ENCODE measurements around the gene TADA2B.

Gene TADA2B

DNA sequence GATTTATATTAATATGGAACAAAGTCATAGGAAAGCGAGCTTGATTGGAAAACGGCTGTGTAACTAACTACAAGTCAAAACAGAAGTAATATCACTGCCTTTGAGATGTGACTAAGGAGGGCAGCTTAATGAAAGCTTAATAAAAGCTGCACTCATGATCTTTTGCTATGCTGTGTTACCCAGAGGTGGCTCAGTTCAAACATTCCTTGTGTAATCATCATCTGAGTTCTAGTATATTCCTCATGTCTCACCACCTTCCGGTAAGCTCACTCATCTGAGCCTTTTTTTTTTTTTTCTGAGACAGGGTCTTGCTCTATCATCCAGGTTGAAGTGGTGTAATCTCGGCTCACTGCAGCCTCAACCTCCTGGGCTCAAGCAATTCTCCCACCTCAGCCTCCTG, 19.6 kb downstream of the TADA2B start:
- Histone ChIP-seq H3K4me3 (no peak overlapping the region), H3K27ac (no peak overlapping the region)
- no peak for DNase-seq (ENCODE audit: low spot score)
- TF ChIP-seq, protein P1, sequence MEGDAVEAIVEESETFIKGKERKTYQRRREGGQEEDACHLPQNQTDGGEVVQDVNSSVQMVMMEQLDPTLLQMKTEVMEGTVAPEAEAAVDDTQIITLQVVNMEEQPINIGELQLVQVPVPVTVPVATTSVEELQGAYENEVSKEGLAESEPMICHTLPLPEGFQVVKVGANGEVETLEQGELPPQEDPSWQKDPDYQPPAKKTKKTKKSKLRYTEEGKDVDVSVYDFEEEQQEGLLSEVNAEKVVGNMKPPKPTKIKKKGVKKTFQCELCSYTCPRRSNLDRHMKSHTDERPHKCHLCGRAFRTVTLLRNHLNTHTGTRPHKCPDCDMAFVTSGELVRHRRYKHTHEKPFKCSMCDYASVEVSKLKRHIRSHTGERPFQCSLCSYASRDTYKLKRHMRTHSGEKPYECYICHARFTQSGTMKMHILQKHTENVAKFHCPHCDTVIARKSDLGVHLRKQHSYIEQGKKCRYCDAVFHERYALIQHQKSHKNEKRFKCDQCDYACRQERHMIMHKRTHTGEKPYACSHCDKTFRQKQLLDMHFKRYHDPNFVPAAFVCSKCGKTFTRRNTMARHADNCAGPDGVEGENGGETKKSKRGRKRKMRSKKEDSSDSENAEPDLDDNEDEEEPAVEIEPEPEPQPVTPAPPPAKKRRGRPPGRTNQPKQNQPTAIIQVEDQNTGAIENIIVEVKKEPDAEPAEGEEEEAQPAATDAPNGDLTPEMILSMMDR (IDR thresholded peaks at IDR 0.05) = no peak

DNA sequence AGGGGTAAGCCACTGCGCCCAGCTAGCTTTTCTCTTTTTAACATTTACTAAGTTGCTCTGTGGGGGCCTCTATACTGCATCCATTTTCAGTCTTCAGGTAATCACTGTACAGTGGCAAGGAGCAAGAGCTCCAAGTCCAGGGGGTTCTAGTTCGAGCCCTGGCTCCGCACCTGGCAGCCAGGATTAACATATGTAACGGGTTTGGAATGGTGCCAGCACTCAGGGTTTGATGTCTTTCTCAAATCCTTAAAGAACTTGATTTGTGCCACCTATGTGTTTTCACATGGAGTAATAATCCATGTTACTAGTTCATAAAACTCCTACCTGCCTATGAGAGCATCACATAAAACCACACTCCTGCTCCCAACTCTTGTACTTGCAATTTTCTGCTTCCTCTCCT, 20.2 kb downstream of the TADA2B start:
- H3K4me3 ChIP-seq = no peak overlapping the region
- DNase-seq (ENCODE audit: low spot score) = no peak
- H3K27ac ChIP-seq = no peak overlapping the region
- TF ChIP-seq, protein P1 (IDR thresholded peaks at IDR 0.05) = no peak

DNA sequence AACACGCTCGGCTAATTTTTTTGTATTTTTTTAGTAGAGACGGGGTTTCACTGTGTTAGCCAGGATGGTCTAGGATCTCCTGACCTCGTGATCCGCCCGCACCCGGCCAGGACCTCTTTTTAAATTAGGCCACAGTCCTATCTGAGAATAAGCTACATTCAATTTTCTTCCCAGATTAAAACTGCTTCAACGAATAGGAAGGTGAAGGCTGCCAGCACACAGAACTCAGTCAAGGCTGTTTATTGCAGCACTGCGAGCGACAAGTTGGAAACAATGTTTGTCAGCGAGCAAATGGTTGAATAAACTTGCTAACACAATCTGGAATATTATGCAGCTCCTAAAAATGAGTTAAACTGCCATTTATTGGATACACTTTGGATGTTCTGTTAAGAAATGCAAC, 22.8 kb downstream of the TADA2B start:
- Histone ChIP-seq H3K4me3 (no peak overlapping the region), H3K27ac (no peak overlapping the region)
- no peak for DNase-seq (ENCODE audit: low spot score)
- TF ChIP-seq, protein P1 (IDR thresholded peaks at IDR 0.05) = no peak

DNA sequence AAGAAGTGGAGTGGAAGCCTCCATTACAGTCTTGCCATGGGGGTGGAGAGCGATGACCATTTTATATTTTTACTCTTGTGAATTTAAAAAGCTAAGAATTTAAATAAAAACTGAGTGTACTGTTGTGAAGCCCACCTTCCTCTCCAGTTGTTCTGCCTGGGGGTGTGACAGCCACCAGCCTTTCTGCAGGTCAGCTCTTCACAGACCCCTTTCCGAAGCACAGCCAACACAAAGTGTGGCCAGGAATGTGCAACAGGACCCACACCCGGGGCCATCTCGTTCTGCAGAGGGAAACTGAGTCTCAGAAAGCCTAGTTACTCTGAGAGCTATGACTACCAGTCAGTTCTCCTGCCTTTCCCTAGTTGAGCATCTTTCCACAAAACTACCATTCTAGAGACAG, 23.3 kb downstream of the TADA2B start:
- DNase-seq (ENCODE audit: low spot score) = no peak
- TF ChIP-seq, protein P1 (IDR thresholded peaks at IDR 0.05) = no peak
- peak overlapping the region; percentile 84 for H3K4me3 ChIP-seq
- H3K27ac ChIP-seq = no peak overlapping the region

DNA sequence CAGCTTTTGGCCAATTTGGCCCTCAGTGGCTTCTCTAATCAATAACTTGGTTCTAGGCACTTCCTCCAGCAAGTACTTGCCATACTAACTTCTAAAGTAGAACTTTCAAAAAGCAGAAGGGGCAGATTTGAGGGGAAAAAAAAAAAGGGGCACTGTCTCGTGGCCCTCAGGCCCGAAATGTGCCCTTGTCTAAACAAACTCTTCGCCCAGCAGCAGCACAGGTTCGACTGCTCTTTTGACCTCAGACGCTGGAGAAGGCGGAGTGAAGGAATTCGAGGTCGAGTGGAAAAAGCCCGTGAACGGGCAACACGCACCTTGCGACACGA, 23.9 kb downstream of the TADA2B start:
- H3K4me3 ChIP-seq = peak overlapping the region; percentile 84
- no peak for DNase-seq (ENCODE audit: low spot score)
- H3K27ac ChIP-seq = peak overlapping the region; percentile 84 to 88
- TF ChIP-seq, protein P1 (IDR thresholded peaks at IDR 0.05) = no peak

DNA sequence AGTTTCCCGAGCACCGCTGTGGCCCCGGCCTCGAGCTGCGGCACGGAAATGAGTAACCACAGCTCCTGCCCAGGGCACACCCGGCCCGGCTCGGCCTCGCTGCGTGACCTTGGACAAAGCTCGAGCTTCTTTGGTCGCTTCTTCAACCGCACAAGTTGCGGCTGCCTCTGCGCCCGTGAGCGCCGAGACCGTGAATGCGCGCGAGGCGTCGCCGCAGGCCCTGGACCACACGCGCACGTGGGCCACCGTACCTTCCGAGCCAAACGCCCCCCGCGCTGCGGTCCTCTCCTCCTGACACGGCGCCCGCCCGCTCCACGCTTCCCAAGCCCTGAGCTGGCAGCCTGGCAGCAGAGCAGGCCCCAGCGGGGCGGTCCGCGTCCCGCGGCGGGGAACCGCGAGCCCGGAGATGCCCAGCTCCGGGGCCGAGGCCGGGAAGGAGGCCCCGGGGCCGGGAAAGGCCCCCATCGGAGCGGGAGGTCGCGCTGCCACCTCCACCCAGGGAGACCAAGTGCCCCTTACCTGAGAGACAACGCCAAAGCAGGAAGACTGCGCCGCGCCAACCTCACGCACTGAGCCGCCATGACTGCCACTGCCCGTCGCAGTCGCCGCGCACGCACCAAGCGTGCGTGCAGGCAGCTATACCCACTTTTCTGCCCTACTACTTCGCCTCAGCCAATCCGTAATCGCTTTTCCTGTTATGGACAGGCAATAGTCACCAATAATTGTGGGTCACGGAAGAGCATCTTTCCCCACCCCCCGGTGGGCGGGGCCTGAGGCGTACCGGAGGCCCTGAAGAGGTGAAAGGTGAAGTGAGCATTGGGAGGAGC, 24.5 kb downstream of the TADA2B start, which contains the start of gene GRPEL1:
GRPEL1 (minus strand) TSS at position 613 of the 827 bp plus-strand sequence; CDS start at position 581, 32 bp downstream.
- peak within 1 kb of the TSS; percentile 84 to 89 for H3K27ac ChIP-seq
- peak; percentile 100 for DNase-seq (ENCODE audit: low spot score)
- TF ChIP-seq, protein P1 (IDR thresholded peaks at IDR 0.05) = no peak
- H3K4me3 ChIP-seq = peak within 1 kb of the TSS; percentile 84

DNA sequence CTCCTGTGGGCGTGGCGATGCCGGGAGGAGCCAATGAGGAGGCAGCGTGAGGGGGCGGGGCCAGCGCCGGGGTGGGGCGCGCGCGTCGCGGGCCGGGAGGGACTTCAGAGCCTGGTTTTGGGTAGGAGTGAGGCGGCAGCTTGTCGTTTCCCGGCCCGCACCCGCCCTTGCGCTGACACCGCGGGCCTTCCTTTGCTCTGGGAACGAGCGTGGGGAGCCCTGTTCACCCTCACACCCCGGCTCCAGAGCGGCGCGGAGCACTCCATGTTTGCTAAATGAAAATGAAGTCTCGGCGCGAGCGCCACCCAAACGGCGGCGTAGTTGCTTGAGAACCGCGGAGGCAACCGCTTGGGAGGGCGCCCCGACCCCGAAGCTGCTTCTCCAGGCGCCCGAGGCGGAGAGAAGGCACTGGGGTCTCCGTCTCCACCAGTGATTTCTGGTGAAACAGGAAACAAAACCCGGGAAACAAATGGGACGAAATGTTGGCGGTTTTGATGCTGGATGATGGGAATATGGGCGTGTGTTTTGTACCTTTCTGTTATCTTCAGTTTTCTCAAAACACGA, 25.2 kb downstream of the TADA2B start:
- TF ChIP-seq, protein P1 (IDR thresholded peaks at IDR 0.05) = no peak
- peak overlapping the region; percentile 84 for H3K4me3 ChIP-seq
- DNase-seq (ENCODE audit: low spot score) = no peak
- peak overlapping the region; percentile 84 to 89 for H3K27ac ChIP-seq

Data from coronary artery (tissue), 2 donors.